UCSD-AML1 (cell line): Measurements from ENCODE around the gene ATP5PF.
"Not testable (repeated sequence)": the region's sequence is repeated elsewhere in the genome, so short reads cannot be mapped to it uniquely, and the experiment has no call there.

ENCODE experiments used
- DNase-seq: peaks from one replicate; lab custom pipeline; 2025; ENCODE audit not compliant: unreplicated experiment; lab: John Stamatoyannopoulos, UW

ATP5PF gene, protein sequence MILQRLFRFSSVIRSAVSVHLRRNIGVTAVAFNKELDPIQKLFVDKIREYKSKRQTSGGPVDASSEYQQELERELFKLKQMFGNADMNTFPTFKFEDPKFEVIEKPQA

DNA sequence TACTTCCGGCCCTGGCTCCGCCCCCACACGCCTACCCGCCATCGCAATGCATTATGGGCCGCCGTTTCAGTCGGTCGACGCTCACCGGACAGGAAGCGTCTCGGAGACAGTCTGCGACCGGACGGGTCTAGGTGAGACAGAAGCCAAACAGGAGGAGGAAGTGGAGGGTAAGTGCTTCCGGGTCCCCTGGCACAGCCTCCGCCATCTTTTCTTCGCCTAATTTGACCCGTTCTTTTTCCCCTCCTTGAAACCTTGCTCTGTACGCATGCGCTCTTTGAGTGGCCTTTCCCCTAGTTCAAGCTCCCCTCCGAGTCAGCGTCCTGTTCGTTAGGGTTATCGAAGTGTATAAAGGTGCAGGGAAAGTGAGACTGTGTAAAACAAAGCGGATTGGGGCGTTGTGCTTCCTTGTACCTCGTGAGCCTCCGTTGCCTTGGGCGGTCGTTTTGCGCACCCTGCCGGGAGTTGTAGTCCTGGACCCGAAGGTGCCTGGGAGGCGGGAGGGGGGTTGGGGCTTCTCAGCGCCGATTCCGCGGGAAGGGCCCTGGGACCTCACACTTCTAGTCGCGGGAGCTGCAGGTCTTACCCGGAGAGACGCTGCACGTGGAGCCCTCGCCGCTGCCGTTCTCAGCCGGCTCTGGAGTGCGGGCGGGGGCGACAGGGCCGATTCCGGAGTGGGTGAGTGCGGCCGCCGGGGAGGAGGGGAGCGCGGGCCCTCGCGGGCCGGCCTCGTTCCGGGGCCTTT, at the start of gene ATP5PF, which contains the start of gene GABPA:
ATP5PF (minus strand) TSS at position 1 of the 742 bp plus-strand sequence. CDS start 5,110 bp downstream, outside the sequence.
GABPA (plus strand) TSS at position 69 of the 742 bp plus-strand sequence. CDS start 6,627 bp downstream, outside the sequence.
- peak; percentile 97 for DNase-seq

- DNase-seq: not testable (repeated sequence)
Observed at GRCh38 chr21:25778126-25778875, 43.6 kb upstream of the ATP5PF start.

GRCh38 chr21:25776440-25776839, 41.7 kb upstream of the ATP5PF start:
- no peak for DNase-seq

DNA sequence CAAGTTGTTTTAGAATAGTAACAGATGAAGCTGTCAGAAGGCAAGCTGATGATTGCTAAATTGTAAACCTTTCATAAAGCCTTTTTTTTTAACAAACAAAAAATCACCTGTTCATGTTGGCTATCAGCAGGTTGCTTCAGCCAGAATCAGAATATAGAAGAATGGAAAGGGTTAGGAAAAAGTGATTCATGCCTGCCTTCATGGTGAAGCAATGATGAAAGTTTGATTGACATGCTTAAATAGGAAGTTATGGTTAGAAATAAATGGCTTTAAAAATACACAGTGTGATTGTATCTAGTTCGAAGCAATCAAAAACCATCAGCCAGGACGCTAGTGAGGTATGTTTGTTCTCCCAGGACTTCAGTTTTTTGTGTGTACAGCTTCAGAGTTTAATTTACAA, 38.0 kb upstream of the ATP5PF start:
- DNase-seq: no peak

GRCh38 chr21:25767921-25768320, 33.2 kb upstream of the ATP5PF start:
- DNase-seq: no peak

- DNase-seq: no peak
Observed at GRCh38 chr21:25764065-25764464, 29.4 kb upstream of the ATP5PF start.

GRCh38 chr21:25760677-25761076, 26.0 kb upstream of the ATP5PF start:
- DNase-seq: no peak

DNA sequence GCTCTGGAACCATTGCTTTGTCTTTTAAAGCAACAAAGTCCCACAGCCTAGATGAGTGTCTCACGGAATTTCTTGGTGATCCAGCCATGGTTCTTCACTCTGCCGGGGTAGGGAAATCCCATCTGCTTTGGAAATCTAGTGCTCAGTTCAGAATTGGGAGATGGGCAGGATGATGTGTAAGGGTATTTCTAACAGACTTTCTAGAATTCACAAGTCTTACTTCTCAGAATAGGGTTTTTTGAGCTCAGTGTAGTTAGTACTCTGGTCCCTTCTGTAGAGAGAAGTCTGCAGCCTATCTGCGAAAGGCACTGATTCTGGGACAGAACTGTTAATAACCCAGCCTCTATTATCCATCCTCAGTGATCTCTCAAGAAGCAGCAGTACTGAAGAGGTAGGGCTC, 25.4 kb upstream of the ATP5PF start:
- DNase-seq: no peak

- DNase-seq: no peak
Observed at GRCh38 chr21:25759573-25759972, 24.9 kb upstream of the ATP5PF start.

- DNase-seq: no peak
Observed at GRCh38 chr21:25757531-25757930, 22.8 kb upstream of the ATP5PF start.

DNA sequence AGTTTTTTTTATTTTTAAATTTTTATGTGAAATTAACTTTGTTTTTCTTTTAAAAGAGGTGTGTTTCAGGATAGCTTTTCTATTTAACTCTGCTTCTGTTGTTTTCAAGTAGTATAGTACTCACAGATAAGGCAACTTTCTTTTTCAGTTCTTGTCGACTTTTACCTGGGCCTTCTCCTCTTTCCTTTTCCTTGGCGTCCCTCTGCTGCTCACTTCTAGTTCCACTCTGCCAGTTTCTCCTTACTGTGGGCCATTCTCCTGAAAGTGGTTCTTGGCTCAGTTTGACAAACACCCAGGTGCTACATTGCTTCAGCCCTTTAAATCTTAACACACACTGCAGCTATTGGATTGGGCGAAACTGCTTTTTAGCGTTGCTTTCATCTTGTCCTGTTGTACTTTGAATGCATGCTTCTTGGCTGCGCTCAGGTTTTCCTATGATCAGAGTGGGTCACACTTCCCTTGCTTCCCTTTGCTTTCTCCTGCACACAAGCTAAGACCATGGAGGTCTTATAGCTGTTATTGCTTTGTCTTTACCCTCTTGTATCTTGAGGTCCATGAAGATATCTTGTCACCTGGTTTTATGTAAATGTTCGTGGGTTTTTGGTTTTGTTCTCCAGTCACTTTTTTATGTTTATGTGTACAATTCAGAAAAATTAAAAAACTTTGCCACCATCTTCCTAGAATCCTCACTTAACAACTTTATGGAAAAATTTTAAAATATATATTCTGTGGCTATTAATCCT, 21.7 kb upstream of the ATP5PF start:
- no peak for DNase-seq

DNA sequence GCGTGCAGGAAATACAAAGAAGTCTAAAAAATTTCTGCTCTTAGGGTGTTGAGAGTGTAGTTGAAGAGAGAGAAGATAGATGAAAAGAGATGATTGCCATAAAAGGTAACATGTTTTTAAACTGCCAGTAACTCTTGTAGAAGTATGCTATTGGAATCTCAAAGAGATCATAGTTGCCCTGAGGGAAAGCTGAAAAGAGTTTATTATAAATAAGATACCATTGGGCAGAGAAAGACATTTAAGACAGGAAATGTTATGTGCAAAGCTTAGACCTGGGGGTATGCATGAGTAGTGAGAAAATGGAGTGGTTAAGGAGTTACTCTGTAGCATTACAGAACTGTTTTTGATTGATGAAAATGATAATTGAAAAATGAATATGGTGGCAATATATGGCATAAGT, 17.7 kb upstream of the ATP5PF start:
- no peak for DNase-seq

DNA sequence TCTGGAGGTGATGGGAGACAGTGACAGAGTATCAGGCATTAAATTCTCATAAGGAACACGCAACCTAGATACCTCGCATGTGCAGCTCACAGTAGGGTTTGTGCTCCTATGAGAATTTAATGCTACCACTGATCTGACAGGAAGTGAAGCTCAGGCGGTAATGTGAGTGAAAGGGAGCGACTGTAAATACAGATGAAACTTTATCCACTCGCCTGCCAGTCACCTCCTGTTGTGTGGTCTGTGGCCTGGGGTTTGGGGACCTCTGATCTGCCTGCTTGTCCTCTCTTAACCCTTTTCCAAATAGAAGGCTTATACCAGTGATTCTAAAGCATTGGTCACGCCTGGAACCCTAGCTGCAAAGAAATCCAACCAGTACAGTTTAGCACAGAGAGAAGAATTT, 15.4 kb upstream of the ATP5PF start:
- DNase-seq: peak; percentile 14

- no peak for DNase-seq
Observed at GRCh38 chr21:25744854-25745253, 10.2 kb upstream of the ATP5PF start.

GRCh38 chr21:25742900-25743299, 8.2 kb upstream of the ATP5PF start:
- no peak for DNase-seq

GRCh38 chr21:25737421-25737820, 2.7 kb upstream of the ATP5PF start:
- no peak for DNase-seq

GRCh38 chr21:25735646-25736597, 1.2 kb upstream of the ATP5PF start:
- peak; percentile 88 for DNase-seq

DNA sequence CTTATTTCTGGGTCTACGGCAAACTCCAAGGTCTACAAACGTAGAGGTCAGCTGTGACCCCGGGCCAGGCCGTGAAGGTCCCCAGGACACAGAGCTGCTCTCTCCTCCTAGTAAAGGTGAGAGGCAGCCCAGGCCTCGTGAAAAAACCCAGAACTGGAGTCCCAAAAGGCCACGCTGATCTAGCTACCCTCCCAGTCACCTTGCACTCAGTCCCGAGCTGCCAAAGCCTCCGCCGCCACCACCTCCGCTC, 125 bp downstream of the ATP5PF start:
- DNase-seq: no peak

- no peak for DNase-seq
Observed at GRCh38 chr21:25733859-25734653, 648 bp downstream of the ATP5PF start.
